ENCODE data around the gene EEFSEC.

The EEFSEC gene

DNA sequence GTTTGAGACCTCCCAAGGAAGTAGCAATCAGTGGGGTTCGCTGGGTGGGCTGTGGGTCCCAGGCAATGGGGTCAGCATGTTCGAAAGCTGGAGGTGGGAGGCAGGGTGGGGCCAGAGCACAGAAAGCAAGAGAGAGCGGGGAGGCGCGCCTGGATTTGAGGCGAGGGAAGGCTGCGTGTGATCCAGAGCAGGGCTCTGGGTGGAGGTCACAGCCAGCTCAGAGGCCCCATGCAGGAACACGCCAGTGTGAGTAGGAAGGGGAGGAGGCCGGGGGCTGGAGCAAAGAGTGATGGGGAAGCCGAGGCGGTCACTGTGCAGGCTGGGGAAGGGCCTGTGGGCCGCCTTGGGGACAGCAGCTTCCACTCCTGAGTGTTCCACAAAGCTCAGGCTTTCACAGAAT is 304.7 kb downstream of the EEFSEC start:
- no peak for DNase-seq

Measured in NCI-H1436 treated with DMSO at 0.1 percent for 48 hours (cell line).